G401.6 (cell line): ENCODE data around the gene FUT4.
"Not testable (repeated sequence)": the region's sequence is repeated elsewhere in the genome, so short reads cannot be mapped to it uniquely, and the experiment has no call there.

ENCODE experiments used
- FAIRE-seq: peaks from 2 replicates; lab custom pipeline; 2012; peaks lifted over from hg19 to GRCh38; lab: Jason Lieb, UNC

The FUT4 gene

GRCh38 chr11:94533696-94534630 lies 9.8 kb upstream of the FUT4 start:
- FAIRE-seq: no peak

DNA sequence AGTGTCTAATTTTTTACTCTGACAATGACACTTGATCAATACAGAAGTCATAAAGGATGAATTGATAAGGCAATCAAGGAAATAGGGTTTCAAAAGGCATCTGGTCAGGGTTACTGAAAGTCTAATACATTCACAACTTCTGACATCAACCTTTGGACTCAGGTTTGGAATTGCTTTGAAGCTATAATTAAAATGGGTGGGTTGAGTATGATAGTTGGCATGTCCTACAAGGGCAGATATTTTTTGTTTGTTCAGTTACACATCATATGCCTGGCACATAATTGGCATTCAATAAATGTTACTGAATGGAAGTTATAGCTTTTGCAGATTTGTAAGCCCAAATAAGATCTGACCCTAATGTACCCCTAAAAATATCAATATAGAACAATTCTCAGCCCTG lies 7.3 kb upstream of the FUT4 start:
- FAIRE-seq: no peak

DNA sequence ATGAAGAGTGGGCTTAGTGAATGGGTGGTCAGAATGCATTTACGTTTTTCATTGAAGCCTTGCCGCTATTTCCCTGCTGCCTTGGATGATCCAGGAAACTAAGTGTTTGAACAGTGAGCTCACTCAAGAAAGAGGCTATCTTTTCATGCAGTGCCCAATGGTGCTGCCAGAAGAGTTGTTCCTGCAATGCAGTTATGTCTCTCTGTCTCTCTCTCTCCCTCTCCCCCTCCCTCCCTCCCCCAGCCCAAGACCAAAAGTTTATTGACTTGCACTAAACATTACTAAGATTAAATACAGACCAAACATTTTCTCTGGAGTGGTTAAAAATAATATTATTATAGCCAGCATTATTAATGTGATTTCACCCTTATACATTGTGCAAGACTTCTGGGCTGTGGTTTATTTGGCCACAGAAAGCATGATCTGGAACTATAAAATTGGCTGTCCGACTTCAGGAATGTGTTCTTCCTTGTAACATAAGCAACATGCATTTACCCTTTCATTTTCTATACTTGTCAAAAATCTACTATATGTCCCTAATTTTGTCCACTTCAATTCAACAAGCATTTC lies 6.6 kb upstream of the FUT4 start:
- FAIRE-seq: no peak

GRCh38 chr11:94539420-94539819 lies 4.3 kb upstream of the FUT4 start:
- no peak for FAIRE-seq

DNA sequence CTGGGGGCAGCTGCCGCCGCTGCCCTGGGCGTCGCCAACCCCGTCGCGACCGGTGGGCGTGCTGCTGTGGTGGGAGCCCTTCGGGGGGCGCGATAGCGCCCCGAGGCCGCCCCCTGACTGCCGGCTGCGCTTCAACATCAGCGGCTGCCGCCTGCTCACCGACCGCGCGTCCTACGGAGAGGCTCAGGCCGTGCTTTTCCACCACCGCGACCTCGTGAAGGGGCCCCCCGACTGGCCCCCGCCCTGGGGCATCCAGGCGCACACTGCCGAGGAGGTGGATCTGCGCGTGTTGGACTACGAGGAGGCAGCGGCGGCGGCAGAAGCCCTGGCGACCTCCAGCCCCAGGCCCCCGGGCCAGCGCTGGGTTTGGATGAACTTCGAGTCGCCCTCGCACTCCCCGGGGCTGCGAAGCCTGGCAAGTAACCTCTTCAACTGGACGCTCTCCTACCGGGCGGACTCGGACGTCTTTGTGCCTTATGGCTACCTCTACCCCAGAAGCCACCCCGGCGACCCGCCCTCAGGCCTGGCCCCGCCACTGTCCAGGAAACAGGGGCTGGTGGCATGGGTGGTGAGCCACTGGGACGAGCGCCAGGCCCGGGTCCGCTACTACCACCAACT lies 1.0 kb downstream of the FUT4 start:
- no peak for FAIRE-seq

GRCh38 chr11:94545264-94546161 lies 1.8 kb downstream of the FUT4 start:
- no peak for FAIRE-seq

- no peak for FAIRE-seq
These were observed 2.4 kb downstream of the FUT4 start for GRCh38 chr11:94546162-94546470.

- FAIRE-seq: no peak
These were observed 3.2 kb downstream of the FUT4 start for GRCh38 chr11:94546886-94547285.

DNA sequence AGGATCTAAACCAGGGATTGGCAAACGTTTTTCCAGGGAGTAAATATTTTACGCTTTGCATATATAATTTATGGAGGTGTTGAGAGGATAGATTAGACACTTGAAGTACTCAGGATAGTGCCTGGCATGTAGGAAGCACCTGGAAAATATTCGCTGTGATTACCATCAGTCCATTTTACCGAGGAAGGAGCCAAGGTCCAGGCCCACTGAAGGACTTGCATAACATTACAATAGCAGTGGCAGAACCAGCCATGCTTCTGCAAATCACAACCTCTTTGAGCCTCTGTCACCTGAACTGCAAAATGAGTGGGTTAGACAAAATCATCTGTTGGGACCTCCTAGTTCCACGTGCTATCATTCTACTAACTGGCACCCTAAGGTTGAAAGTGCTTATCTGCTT lies 5.4 kb downstream of the FUT4 start:
- no peak for FAIRE-seq

DNA sequence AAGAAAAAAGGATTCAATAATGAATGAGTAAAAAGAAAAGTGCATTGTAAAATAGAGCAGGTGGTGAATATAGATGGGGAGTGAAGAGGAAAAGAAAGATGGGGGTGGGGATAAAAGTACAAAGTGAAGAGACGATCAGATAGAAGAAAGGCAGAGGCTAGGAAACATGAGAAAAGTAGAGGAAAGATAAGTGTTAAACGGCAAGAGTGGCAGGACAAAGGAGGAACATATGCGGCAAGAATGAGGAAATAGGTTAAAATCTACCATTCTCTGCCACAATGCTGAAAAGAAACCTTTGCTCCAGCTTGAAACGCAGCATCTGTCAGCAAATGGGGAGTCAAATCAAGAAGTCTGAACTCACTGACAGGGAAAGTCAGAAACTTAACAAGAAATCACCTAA lies 6.8 kb downstream of the FUT4 start:
- FAIRE-seq: no peak

DNA sequence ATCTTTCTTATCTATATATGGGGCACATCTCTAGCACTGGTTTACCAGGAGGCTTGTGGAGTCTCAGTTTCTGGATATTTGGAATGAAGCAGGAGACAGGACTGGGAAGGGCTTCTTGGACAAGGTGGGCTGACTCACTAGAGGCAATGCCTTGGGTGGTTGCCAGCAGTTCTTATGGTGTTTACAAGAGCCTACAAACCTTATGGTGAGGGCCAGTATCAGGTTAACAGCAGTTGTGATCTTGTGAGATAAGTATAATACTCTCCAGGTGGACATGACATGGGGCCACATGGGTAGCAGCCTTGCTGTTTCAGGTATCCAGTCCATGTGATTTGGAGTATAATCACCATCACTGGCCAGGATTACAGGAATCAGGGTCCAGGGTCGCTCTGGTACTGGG lies 10.2 kb downstream of the FUT4 start:
- FAIRE-seq: no peak

- FAIRE-seq: not testable (repeated sequence)
These were observed 12.1 kb downstream of the FUT4 start for GRCh38 chr11:94555752-94556329.

DNA sequence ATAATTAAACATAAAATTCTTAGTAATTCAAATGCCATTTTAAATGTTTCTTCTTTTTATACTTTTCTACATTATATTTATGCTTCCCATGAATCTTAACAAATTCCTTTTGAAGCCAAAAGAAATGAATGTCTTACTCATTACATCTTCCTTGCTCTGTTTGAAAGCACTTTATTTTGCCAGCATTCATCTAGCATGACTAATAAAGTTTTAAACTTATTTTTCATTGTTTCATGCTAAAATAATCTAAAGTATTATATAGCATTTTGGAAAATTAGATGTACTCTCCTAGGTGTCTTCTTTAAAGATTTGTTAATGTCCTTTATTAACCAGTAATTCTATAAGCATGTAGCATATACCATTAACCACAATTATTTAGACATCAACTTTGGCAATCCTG lies 13.7 kb downstream of the FUT4 start:
- peak; percentile 42 for FAIRE-seq

GRCh38 chr11:94557992-94558391 lies 14.3 kb downstream of the FUT4 start:
- no peak for FAIRE-seq

- no peak for FAIRE-seq
These were observed 14.7 kb downstream of the FUT4 start for GRCh38 chr11:94558468-94558867.

- FAIRE-seq: no peak
These were observed 15.2 kb downstream of the FUT4 start for GRCh38 chr11:94558932-94559331.

DNA sequence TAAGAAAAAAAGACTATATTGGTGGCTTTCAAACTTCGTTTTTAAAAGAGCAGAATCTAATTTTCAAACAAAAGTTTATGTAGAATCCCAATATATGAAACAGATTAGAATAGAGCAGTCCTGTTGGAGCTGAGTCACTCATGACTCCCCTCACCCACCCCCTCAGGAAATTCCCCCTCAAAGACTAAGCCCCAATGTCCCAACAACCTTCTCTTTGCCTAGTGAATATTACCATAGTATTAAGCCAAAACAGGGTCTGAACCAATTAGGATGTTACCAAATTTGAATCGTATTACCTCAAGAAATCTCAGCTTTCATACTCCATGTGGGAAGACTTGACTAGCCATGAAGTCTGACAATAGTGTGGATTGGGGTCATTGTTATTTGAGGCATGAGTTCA lies 15.6 kb downstream of the FUT4 start:
- FAIRE-seq: no peak

DNA sequence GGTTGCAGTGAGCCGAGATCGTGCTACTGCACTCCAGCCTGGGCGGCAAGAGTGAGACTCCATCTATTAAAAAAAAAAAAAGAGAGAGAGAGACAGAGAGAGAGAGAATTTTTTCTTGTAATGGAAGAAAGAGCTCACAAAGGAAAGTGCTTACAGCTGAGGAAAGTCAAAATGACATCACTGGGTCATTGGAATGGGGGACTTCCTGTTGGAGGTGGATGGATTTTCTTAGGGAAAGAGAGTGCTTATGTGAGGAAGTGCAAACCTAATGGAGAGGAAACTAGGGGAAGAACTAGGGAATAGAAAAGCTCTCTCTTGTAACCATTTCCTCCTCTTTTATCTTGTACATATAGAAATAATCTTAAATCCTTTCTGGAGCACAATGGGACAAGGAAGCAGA lies 17.1 kb downstream of the FUT4 start:
- FAIRE-seq: no peak

DNA sequence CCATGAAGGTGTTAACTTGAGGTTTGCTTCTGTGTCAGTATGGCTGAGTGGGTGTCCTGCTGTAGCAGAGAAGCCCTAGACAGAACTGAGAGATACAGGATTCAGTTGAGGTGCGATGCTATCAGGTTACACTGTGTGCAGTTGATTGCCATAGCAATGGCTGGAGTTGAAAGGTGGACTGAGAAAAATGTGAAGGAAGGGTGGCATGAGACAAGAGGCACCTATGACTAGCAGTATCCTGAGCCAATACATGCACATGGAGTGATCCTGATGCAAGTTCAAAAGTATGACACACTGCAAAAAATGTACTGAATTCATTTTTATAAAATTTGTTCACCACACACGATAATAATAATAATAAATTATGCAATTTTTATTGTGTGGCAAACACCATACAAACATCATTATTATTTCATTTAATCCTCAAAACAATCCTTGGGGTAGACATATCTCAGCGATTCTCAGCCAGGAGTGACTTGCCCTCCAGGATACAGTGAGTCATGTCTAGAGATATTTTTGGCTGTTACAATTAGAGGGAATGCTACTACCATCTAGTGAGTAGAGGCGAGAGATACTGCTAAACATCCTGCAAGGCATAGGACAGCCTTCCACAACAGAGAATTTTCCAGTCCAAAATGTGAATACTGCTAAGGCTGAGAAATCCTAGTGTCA lies 19.6 kb downstream of the FUT4 start:
- FAIRE-seq: no peak

GRCh38 chr11:94563848-94564467 lies 20.2 kb downstream of the FUT4 start:
- no peak for FAIRE-seq

DNA sequence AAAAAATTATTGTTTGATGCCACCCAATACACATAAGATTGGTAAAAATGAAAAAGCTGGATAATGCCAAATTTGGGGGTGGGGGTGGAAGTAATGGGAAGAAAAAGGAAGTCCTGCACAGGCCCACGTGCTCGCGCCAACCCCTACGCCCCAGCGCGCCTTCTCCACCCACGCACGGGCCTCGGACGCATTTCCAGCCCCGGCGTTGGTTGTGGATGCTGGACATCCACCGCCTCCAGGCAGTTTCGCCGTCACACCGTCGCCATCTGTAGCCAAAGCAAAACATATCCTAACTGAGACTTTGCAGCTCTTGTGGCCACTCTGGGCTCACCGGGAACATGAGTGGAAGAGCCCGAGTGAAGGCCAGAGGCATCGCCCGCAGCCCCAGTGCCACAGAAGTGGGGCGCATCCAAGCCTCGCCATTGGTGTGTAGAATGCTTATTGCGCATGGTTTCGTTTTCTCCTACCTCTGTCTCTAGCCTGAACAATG lies 23.5 kb downstream of the FUT4 start, which contains the start of gene PIWIL4:
PIWIL4 (plus strand) TSS at position 188 of the 490 bp plus-strand sequence; CDS start at position 339, 151 bp downstream.
- no peak for FAIRE-seq
